GM21367 (cell line): ENCODE data around the gene NIPSNAP2.
"Not testable (repeated sequence)": the region's sequence is repeated elsewhere in the genome, so short reads cannot be mapped to it uniquely, and the experiment has no call there.

Experiments
- ATAC-seq: cut with Tn5 transposase; IDR thresholded peaks from one replicate; pipeline ENCODE4 v1.9.1; 2021; ENCODE audit not compliant: unreplicated experiment

Gene NIPSNAP2

DNA sequence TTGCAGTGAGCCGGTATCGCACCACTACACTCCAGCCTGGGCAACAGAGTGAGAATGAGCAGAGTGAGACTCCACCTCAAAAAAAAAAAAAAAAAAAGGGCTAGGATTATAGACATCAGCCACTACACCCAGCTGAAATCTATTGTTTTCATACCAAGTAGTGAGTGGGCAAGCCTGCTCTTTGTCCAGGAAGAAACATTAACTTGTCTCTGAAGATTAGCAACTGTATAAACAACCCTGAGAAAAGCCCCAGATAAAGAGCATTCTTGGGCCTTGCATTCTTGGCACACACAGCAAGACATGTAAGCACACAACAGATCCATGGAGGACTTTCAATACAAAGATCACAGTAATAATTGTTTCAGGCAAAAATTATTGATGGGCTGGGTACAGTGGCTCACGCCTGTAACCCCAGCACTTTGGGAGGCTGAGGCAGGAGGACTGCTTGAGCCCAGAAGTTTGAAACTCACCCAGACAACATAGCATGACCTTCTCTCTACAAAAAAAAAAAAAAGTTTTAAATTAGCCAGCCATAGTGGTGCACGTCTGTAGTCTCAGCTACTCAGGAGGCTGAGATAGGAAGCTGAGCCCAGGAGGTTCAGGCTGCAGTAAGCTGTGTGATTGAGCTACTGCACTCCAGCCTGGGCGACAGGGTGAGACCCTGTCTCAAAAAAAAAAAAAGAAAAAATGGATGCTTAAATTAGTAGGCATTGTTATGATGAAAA is 82.5 kb downstream of the NIPSNAP2 start:
- ATAC-seq, result no peak

DNA sequence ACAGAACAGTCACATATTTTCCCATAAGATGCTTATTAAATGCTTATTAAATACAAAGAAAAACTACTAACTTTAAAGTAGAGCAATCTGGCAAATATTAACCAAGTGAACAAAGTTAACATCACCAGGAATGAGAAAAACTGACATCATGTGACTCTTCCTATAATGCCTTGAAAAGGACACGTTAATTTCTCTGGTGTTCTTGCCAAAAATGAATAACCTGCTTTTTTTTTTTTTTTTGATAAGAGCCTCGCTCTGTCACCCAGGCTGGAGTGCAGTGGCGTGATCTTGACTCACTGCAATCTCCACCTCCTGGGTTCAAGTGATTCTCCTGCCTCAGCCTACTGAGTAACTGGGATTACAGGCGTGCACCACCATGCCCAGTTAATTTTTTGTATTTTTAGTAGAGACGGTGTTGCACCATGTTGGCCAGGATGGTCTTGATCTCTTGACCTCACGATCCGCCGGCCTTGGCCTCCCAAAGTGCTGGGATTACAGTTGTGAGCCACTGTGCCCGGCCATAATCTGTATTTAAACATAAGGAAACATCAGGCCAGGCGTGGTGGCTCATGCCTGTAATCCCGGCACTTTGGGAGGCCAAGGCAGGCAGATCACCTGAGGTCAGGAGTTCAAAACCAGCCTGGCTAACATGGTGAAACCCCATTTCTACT is 83.2 kb downstream of the NIPSNAP2 start:
- not testable (repeated sequence) for ATAC-seq

DNA sequence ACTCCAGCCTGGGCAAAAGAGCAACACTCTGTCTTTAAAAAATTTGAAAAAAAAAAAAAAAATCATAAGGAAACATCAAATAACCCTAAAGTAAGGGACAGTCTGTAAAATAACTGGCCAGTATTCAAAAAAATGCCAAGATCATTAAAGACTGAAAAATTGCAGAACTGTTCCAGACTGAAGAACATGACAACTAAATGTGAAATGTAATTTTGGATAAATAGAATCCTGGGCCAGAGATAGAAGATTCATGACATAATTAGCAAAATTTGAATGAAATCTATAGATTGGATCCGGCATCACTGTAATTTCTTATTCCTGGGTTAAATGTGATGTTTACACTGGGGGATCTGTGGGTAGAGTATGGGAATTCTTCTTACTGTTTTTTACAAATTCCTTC is 83.9 kb downstream of the NIPSNAP2 start:
- ATAC-seq, result no peak

DNA sequence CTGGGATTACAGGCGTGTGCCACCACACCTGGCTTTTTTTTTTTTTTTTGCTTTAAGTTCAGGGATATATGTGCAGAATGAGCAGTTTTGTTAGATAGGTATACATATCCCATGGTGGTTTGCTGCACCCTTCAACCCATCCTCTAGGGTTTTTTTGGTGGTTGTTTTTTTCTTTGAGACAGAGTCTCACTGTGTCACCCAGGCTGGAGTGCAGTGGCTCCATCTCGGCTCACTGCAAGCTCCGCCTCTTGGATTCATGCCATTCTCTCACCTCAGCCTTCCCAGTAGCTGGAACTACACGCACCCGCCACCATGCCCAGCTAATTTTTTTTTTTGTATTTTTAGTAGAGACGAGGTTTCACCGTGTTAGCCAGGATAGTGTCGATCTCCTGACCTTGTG is 84.4 kb downstream of the NIPSNAP2 start:
- not testable (repeated sequence) for ATAC-seq
